ENCODE results near the gene ATRNL1. TPM values are rescaled to one million over a fixed set of nuclear protein-coding genes. Genes with fewer than 3 reads are reported as not detected.

The ATRNL1 gene
- total RNA-seq, 1 donor from 2014 or later: 0.74 TPM

DNA sequence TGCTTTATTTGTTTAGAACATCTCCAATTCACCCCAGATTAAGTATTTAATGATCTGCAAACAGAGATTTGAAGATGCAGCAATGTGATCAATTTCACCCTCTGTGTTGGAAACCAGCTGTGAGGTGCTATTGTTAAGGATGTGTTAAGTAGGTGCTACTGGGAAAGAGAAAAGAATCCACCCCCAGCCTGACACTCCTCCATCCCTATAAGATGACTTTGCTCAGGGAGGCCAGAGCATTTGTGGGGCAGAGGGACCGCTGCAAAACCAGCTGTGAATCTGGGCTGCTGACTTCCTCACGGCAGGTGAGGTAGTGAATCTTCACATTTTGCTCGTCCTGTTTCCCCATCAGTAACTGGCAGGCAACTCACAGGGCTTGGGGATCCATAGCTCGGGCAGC is 882.3 kb downstream of the ATRNL1 start:
- DNase-seq (ENCODE audit: low spot score): no peak

DNA sequence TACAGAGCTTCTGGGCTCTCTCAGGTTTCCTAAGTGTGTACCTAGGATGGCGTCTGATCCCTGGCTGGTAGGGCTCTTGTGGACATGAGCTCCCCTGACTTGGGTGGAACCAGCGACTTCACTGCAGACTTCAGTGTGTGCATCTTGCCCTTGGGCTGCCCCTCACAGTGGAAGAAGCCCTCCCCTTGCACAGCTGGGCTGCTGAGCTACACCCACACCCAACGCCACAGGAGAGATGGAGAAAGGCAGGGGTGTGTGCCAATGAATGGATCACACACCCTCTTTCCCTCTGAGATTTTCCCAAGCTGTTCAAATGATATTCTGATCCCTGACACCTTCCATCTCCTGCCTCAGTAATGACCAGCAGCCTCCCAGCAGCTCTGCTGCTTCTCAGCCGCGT is 883.2 kb downstream of the ATRNL1 start:
- DNase-seq (ENCODE audit: low spot score): no peak

DNA sequence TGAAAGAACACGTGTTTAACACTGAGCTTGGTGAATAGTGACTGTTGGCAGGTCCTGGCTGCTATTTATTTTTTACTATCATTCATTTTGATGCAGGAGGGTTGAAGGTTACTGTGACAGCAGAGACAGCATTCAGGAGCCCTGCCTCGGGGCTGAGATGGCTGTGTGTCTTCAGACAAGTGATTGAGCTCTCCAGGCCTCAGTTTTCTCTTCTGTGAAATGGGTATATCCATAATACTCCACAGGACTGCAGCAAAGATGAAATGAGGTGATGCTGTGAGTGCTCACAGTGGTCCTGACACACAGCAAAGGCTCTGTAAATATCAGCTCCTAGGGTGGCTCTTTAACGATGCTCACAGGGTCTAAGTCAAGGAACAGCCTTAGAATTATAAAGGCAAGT is 884.7 kb downstream of the ATRNL1 start:
- DNase-seq (ENCODE audit: low spot score): no peak

DNA sequence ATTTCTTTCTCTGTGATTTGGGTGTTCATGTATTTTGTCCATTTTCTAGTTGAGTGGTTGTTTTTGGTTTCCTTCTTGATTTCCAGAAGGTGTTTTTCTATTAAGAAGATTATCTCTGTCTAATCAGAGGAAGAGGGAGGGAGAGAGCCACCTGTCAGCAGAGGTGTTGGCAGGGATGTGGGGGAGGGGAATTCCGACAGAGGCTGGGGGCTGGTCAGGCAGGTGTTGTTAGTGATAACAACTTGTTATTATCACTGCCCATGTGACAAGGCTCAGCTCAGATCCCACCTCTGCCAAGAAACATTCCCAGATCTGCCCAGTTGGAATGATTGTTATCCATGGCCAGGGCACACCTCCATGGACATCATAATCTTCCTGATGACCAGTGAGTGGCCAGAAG is 886.4 kb downstream of the ATRNL1 start:
- DNase-seq (ENCODE audit: low spot score): no peak

DNA sequence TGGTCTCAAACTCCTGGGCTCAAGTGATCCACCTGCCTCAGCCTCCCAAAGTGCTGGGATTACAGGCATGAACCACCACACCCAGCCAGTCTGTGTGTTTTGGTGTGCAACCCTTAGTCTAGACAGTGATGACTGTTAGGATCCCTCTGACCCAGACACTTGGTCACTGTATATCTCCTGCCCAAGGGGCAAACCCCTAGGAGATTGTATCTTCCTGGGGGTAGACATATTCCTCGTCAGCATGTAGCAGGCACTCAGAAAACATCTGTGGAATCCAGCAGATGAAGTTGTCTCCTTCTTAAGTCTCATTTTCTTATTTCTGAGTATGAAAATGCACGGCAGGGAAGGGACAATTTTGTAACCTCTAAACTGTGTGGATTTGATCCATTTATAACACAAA is 887.3 kb downstream of the ATRNL1 start:
- no peak for DNase-seq (ENCODE audit: low spot score)

GRCh38 chr10:115981081-115981480 is 887.9 kb downstream of the ATRNL1 start:
- no peak for DNase-seq (ENCODE audit: low spot score)

GRCh38 chr10:115982076-115982475 is 888.9 kb downstream of the ATRNL1 start:
- DNase-seq (ENCODE audit: low spot score): no peak

- DNase-seq (ENCODE audit: low spot score): no peak
These were observed 889.4 kb downstream of the ATRNL1 start for GRCh38 chr10:115982526-115982925.

- no peak for DNase-seq (ENCODE audit: low spot score)
These were observed 892.6 kb downstream of the ATRNL1 start for GRCh38 chr10:115985786-115986185.

DNA sequence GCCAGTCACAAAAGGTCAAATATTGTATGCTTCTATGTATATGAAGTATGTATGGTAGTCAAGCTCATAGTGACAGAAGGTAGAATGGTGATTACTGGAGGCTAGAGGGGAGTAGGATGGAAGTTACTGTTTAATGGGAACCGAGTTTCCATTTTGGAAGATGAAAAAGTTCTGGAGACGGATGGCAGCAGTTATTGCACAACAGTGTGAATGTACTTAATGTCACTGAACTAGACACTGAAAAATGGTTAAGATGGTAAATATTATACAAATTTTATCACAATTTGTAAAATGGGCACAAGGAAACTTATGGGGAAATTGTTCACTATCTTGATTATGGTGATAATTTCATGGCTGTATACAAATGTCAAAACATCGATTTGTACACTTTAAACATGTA is 895.2 kb downstream of the ATRNL1 start:
- no peak for DNase-seq (ENCODE audit: low spot score)

GRCh38 chr10:115989621-115990020 is 896.5 kb downstream of the ATRNL1 start:
- no peak for DNase-seq (ENCODE audit: low spot score)

- DNase-seq (ENCODE audit: low spot score): no peak
These were observed 899.2 kb downstream of the ATRNL1 start for GRCh38 chr10:115992236-115992986.

- no peak for DNase-seq (ENCODE audit: low spot score)
These were observed 902.9 kb downstream of the ATRNL1 start for GRCh38 chr10:115996031-115996430.

- DNase-seq (ENCODE audit: low spot score): no peak
These were observed 905.1 kb downstream of the ATRNL1 start for GRCh38 chr10:115998301-115998700.

Other genes starting within 250 kb of the ATRNL1 start
- gene TRUB1, start 155.2 kb upstream of the ATRNL1 start, total RNA-seq: 5.2 TPM